ENCODE data around the gene FHIP1B.

The FHIP1B gene

DNA sequence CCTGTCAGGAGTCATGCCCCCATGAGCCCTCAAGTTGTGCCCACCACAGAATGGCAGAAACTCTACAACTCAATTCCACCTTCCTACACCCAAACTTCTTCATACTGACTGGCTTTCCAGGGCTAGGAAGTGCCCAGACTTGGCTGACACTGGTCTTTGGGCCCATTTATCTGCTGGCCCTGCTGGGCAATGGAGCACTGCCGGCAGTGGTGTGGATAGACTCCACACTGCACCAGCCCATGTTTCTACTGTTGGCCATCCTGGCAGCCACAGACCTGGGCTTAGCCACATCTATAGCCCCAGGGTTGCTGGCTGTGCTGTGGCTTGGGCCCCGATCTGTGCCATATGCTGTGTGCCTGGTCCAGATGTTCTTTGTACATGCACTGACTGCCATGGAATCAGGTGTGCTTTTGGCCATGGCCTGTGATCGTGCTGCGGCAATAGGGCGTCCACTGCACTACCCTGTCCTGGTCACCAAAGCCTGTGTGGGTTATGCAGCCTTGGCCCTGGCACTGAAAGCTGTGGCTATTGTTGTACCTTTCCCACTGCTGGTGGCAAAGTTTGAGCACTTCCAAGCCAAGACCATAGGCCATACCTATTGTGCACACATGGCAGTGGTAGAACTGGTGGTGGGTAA, 35.1 kb downstream of the FHIP1B start, which contains the start of gene OR52W1:
Gene OR52W1 (plus strand): TSS at position 51 of the 637 bp plus-strand sequence. CDS start 0 bp downstream, at position 51.
- no peak for DNase-seq

DNA sequence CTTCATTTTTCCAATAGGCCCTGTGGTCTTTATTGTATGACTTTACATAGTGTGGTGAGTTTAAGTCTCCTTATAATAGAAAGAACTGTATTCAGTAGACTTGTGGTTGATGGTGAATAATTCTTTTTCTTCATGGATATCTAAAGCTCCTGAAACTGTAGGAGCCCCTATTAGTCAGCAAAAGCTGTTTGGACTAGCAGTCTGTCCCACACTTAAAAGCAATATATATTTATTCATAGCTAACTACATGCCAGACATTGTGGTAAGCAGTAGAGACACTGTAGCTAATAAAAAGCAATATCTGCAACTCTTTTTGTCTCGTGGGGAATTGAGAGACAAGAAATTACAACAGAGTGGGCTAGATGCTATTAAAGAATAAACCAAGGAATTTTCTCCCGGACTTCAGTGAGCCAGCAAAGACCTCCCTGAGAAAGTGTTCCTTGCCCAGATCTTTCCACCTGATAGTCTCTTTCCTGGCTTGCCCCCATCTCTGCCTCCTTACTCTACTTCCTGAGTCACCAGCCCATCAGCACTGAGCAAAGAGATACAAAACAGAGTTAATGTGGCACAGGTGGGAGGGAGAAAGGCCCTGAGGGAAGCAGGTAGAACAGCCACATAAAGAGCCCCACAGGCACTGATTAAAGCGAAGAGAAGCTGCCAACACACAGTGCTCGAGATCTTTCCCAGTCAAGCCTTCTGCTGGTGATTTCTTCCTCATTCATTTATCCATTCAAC, 36.8 kb downstream of the FHIP1B start:
- DNase-seq, result no peak

DNA sequence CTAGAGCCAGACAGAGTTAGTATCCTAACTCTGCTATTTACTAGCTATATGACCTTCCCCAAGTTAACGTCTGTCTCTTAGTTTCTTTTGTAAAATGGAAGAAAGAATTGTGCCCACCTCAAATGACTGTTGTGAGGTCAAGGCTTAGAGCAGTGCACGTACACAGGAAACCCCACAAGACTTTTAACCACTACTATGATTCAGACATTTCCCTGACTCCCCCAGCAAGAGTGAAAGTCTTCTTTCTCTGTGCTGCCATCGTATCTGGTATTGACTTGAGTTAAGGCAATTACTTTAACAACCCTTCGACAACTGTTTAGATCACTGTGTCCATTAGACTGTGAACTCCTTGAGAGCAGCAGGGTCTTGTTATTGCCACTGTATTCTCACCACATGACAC, 38.0 kb downstream of the FHIP1B start:
- DNase-seq, result peak in 1 of 2 experiments; percentile 0

DNA sequence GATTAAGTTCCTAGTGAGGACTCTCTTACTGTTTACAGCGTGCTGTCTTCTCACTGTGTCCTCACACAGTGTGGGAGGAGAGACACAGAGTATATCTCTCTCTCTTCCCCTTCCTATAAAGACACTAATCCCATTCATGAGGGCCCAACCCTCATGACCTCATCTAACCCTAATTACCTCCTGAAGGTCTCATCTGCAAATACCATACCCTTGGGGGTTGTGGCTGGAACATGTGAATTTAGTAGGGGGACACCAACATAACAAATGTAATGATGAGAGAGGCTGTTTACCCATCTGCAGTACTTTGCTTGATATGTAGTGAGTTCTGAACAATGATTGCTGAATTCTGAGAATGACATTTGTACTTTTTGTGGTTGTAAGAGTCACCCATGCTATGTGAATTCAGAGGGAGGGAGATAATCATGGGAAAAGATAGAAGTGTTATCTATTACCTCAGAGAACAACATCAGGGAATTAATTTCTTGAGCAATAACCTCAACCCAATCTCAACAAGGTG, 40.3 kb downstream of the FHIP1B start:
- no peak for DNase-seq

DNA sequence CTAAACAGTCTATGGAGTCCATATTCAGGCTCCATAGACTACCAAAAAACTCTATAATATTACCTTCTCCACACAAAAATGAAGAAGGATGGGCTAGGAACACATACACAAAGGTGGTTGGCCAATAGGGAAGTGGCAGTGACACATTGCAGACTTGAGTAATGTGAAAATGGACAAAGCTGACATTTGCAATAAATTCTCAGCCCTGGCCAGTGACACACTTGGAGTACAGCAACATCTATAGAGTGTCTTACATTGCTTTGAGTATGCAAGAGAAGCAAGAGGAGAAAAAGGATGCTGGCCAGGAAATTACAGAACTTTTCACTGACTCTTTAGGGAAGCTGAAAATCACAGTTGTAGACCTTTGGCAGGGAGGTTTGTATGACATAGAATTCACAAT, 42.7 kb downstream of the FHIP1B start:
- no peak for DNase-seq

DNA sequence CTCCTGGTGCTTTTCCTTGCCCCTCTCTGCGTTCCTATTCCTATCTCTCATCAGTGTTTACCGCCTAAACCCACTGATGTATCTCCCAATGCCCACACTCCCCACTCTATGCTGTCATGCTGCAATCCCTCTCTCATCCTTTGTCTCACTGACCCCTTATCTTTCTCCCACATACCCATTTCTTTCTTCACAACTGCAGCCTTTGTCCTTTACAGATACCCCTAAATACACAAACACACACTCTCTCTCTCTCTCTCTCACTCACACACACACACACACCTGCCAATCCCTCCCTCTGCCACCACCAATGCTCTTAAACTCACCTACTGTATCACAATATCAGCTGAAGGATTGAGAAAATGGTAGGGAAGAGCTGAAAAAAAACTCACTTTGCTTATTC, 59.0 kb downstream of the FHIP1B start:
- no peak for DNase-seq

DNA sequence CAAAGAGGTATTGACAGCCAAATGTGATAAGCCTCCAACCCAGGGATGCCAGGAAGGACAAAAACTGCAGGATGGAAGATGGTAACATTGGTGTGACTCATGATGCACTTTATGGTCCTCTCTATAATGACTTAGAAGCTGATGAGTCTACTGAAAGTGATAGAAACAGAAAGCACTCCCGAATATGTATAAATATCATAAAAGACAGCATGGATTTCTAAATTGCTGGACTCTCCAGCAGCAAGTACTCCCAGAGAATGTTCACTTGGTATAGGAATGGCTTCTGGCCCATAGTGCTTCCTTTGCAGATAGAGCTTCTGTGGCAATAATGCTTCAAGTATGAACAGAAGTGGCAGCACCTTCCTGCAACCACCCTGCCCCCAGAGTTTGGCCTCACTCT, 64.2 kb downstream of the FHIP1B start, which contains the start of gene OR52B2:
Gene OR52B2 (minus strand): TSS at position 101 of the 400 bp plus-strand sequence. CDS start 0 bp downstream, at position 101.
- DNase-seq, result no peak

Data from SHP77 (cell line).